ENCODE measurements around the gene TIMM23B.
"Not testable (repeated sequence)": the region's sequence is repeated elsewhere in the genome, so short reads cannot be mapped to it uniquely, and the experiment has no call there.

DNA sequence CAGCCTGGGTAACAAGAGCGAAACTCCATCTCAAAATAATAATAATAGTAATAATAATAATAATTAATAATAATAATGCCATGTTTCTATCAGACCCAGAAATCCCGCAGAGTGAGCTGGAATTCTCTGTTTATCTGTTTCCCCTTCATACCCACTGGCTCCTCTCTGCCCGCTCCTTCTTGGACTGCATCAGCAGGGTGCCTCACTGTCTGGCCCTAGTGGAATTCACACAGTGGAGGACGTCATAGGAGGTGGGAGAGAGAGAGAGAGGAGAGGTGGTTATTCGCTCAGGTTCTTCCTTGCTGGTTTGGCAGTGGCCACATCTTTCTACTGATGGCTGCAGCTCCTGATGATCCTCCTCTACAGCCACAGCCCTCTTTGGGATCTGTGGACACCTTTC lies 75.1 kb downstream of the TIMM23B start:
- TF ChIP-seq, protein P1, sequence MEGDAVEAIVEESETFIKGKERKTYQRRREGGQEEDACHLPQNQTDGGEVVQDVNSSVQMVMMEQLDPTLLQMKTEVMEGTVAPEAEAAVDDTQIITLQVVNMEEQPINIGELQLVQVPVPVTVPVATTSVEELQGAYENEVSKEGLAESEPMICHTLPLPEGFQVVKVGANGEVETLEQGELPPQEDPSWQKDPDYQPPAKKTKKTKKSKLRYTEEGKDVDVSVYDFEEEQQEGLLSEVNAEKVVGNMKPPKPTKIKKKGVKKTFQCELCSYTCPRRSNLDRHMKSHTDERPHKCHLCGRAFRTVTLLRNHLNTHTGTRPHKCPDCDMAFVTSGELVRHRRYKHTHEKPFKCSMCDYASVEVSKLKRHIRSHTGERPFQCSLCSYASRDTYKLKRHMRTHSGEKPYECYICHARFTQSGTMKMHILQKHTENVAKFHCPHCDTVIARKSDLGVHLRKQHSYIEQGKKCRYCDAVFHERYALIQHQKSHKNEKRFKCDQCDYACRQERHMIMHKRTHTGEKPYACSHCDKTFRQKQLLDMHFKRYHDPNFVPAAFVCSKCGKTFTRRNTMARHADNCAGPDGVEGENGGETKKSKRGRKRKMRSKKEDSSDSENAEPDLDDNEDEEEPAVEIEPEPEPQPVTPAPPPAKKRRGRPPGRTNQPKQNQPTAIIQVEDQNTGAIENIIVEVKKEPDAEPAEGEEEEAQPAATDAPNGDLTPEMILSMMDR (IDR thresholded peaks at IDR 0.05): not testable (repeated sequence)
- TF ChIP-seq POLR2A (IDR thresholded peaks at IDR 0.05): not testable (repeated sequence)
